Measurements from ENCODE around the gene DNAJB5. TPM values are rescaled to one million over a fixed set of nuclear protein-coding genes. Genes with fewer than 3 reads are reported as not detected.

Gene DNAJB5
- total RNA-seq, 1 donor from 2014 or later = 18.4 TPM

DNA sequence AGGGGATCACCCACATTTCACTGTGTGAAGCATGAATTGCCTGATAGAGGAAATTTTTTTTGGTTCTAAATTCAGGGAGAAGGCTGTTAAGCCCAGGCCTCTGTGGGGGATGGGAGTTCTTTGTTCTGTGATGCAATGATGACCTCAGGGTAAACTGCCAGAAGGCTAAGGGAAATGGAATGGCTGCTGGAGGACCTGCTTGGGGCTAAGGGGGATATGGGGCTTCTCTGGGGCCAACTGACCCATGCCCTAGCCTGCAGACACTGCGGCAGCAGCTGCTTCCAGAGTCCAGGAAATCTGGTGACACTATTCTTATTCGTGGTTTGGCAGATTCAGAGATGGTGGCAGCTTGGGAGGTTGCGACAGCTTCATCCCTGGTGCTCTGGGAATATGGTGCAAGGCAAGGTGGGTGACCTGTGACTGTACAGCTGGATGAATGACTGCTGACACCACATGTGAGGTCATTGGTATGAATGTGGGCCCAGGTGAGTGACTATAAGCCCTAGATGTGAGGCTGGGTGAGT lies 52.6 kb downstream of the DNAJB5 start:
- TF ChIP-seq, protein P1, sequence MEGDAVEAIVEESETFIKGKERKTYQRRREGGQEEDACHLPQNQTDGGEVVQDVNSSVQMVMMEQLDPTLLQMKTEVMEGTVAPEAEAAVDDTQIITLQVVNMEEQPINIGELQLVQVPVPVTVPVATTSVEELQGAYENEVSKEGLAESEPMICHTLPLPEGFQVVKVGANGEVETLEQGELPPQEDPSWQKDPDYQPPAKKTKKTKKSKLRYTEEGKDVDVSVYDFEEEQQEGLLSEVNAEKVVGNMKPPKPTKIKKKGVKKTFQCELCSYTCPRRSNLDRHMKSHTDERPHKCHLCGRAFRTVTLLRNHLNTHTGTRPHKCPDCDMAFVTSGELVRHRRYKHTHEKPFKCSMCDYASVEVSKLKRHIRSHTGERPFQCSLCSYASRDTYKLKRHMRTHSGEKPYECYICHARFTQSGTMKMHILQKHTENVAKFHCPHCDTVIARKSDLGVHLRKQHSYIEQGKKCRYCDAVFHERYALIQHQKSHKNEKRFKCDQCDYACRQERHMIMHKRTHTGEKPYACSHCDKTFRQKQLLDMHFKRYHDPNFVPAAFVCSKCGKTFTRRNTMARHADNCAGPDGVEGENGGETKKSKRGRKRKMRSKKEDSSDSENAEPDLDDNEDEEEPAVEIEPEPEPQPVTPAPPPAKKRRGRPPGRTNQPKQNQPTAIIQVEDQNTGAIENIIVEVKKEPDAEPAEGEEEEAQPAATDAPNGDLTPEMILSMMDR (IDR thresholded peaks at IDR 0.05; ENCODE audit: unreplicated experiment) = no peak
- Mint-ChIP-seq H3K9me3 (no peaks in the 10 kb centered on the region), H3K4me1 (no peaks in the 10 kb centered on the region), H3K27me3 (ENCODE audit: low read depth) (no peaks in the 10 kb centered on the region), H3K4me3 (no peak overlapping the region), H3K36me3 (peaks cover 30% of the 10 kb centered on the region), H3K27ac (no peak overlapping the region)
- no peak for DNase-seq (ENCODE audit: low spot score in 2 of 2, unreplicated experiment in 2 of 2)

DNA sequence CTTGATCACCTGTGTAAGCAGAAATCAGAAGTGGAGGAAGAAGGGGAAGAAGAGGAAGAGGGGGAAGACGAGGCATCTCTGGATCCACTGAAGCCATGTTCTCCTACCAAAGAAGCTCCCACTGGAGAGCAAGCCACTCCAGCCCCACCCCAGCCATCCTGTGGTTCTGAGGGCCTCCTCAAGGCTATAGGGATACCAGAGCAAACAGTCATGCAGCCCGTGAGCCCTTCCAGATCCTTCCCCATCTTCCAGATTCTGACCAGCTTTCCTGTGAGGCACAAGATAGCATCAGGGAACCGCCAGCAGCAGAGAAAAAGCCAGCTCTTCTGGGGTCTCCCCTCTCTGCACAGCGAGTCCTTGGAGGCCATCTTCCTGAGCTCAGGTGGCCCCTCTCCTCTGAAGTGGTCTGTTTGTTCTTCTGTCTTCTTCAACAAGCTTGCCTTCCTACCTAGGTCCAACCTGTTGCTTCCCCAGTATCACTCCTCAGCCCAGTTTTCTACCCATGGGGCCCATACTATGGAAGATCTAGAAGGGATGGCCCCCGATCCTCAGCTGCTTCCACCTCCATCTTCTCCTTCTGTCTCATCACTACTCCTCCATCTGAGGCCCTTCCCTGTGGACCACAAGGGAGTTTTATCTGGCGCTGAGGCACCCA lies 53.5 kb downstream of the DNAJB5 start:
- H3K27me3 Mint-ChIP-seq (ENCODE audit: low read depth) = no peaks in the 10 kb centered on the region
- H3K4me1 Mint-ChIP-seq = no peaks in the 10 kb centered on the region
- H3K4me3 Mint-ChIP-seq = no peak overlapping the region
- TF ChIP-seq, protein P1 (IDR thresholded peaks at IDR 0.05; ENCODE audit: unreplicated experiment) = no peak
- H3K9me3 Mint-ChIP-seq = no peaks in the 10 kb centered on the region
- H3K27ac Mint-ChIP-seq = no peak overlapping the region
- DNase-seq (ENCODE audit: low spot score in 2 of 2, unreplicated experiment in 2 of 2) = no peak
- peaks cover 35% of the 10 kb centered on the region for H3K36me3 Mint-ChIP-seq

DNA sequence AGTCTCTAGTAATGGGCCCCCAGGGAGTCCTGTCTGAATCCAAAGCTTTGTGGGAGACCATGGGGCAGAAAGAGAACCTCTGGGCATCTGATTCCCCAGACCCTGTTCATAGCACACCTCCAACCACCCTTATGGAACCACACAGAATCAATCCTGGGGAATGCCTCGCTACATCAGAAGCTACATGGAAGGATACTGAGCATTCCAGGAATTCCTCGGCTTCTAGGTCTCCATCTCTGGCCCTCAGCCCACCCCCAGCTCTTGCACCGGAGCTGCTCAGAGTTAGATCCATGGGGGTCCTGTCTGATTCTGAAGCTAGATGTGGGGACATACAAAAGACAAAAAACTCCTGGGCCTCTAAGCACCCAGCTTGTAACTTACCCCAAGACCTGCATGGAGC lies 54.5 kb downstream of the DNAJB5 start:
- H3K4me3 Mint-ChIP-seq = no peak overlapping the region
- TF ChIP-seq, protein P1 (IDR thresholded peaks at IDR 0.05; ENCODE audit: unreplicated experiment) = no peak
- H3K4me1 Mint-ChIP-seq = no peaks in the 10 kb centered on the region
- H3K36me3 Mint-ChIP-seq = peaks cover 44% of the 10 kb centered on the region
- no peak for DNase-seq (ENCODE audit: low spot score in 2 of 2, unreplicated experiment in 2 of 2)
- H3K9me3 Mint-ChIP-seq = no peaks in the 10 kb centered on the region
- H3K27ac Mint-ChIP-seq = no peak overlapping the region
- H3K27me3 Mint-ChIP-seq (ENCODE audit: low read depth) = no peaks in the 10 kb centered on the region

Other genes with a start within 250 kb of the DNAJB5 start
- gene PHF24, start 31.5 kb upstream of the DNAJB5 start, total RNA-seq = 0.62 to 0.99 TPM (median 0.83 TPM) in 3 replicates
- gene VCP, start 82.9 kb downstream of the DNAJB5 start, total RNA-seq = 313 to 318 TPM (median 317 TPM) in 3 replicates
- 48.8 to 52.2 TPM (median 51.8 TPM) in 3 replicates for gene FANCG, start 90.2 kb downstream of the DNAJB5 start, total RNA-seq
- gene PIGO, start 106.8 kb downstream of the DNAJB5 start, total RNA-seq = 28.4 to 31.2 TPM (median 28.9 TPM) in 3 replicates
- gene STOML2, start 113.4 kb downstream of the DNAJB5 start, total RNA-seq = 92.2 to 95.3 TPM (median 93.4 TPM) in 3 replicates
- gene ATOSB, start 126.1 kb downstream of the DNAJB5 start, total RNA-seq = 19.2 to 21.7 TPM (median 21.0 TPM) in 3 replicates
- gene UNC13B, start 172.3 kb downstream of the DNAJB5 start, total RNA-seq = 28.1 to 31.0 TPM (median 29.9 TPM) in 3 replicates